ENCODE data around the gene ISG15.
"Not testable (repeated sequence)": the region's sequence is repeated elsewhere in the genome, so short reads cannot be mapped to it uniquely, and the experiment has no call there.

The ISG15 gene

DNA sequence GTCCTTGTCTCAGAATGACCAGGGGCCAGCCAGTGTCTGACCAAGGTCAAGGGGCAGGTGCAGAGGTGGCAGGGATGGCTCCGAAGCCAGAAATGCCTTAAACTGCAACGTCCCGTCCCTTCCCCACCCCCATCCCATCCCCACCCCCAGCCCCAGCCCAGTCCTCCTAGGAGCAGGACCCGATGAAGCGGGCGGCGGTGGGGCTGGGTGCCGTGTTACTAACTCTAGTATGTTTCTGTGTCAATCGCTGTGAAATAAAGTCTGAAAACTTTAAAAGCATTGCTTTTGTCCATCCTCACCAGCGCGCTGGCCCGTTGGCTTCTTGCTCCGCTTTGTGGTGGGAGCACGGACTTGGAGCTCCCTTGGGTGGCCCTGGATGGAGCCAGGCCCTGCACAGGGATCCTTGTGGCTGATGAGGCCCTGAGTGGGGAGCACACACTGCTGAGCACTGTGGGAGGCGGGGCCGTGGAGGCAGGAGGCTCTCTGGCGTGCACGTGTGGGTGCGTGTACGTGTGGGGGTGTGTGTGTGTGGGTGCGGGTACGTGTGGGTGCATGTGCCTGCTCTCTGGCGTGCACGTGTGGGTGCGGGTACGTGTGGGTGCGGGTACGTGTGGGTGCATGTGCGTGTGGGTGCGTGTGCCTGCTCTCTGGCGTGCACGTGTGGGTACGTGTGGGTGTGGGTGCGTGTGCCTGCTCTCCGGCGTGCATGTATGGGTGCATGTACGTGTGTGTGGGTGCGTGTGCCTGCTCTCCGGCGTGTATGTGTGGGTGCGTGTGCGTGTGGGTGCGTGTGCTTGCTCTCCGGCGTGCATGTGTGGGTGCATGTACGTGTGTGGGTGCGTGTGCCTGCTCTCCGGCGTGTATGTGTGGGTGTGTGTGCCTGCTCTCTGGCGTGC, 42.8 kb downstream of the ISG15 start:
- Histone ChIP-seq H2BK5ac (ENCODE audit: low read depth, low read length, poor library complexity) (no peak overlapping the region), H3K79me1 (ENCODE audit: low read length) (peaks cover 5% of the 10 kb centered on the region)
- WGBS (ENCODE audit: extremely low coverage, insufficient coverage, insufficient read length) = no CpG with 5 or more reads among the region's 50 CpGs

DNA sequence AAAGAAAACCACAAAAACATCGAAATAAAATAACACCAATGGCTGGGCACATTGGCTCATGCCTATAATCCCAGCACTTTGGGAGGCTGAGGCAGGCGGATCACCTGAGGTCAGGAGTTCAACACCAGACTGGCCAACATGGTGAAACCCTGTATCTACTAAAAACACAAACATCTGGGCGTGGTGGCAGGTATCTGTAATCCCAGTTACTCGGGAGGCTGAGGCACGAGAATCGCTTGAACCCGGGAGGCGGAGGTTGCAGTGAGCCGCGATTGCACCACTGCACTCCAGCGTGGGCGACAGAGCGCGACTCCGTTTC, 44.4 kb downstream of the ISG15 start:
- not testable (repeated sequence) for H3K4ac ChIP-seq (ENCODE audit: low read depth, low read length); H3K18ac ChIP-seq (ENCODE audit: low read length); H3K14ac ChIP-seq (ENCODE audit: low read length); H2BK120ac ChIP-seq (ENCODE audit: insufficient read depth, low read length, poor library complexity); H2AFZ ChIP-seq (ENCODE audit: insufficient read depth, low read length, poor library complexity); H3K4me3 ChIP-seq (ENCODE audit: low read depth, low read length); H3K9ac ChIP-seq (ENCODE audit: low read length); H4K91ac ChIP-seq (ENCODE audit: low read depth, low read length); H3K27ac ChIP-seq (ENCODE audit: low read depth, low read length); H3K79me2 ChIP-seq (ENCODE audit: control insufficient read depth, insufficient read depth, low read length, poor library complexity); H2BK12ac ChIP-seq (ENCODE audit: low read length); H2BK5ac ChIP-seq (ENCODE audit: low read depth, low read length, poor library complexity); H4K12ac ChIP-seq (ENCODE audit: low read depth, low read length); H4K8ac ChIP-seq (ENCODE audit: low read depth, low read length); H2AK5ac ChIP-seq (ENCODE audit: low read length); DNase-seq; H3K4me2 ChIP-seq (ENCODE audit: low read length); H3K27me3 ChIP-seq (ENCODE audit: insufficient read depth, low read length); H3K79me1 ChIP-seq (ENCODE audit: low read length); H3K23ac ChIP-seq (ENCODE audit: low read length)
- Histone ChIP-seq H3K9me3 (ENCODE audit: insufficient read depth, low read depth, low read length) (peaks cover 14% of the 10 kb centered on the region), H3K36me3 (ENCODE audit: control insufficient read depth in 1 of 2, insufficient read depth in 2 of 2, low read length in 2 of 2) (peaks cover 23 to 32% of the 10 kb centered on the region in 2 experiments), H3K4me1 (ENCODE audit: control insufficient read depth in 1 of 2, insufficient read depth in 2 of 2, low read length in 2 of 2) (peaks cover 11 to 16% of the 10 kb centered on the region in 2 experiments)
- WGBS (ENCODE audit: extremely low coverage, insufficient coverage, insufficient read length) = no CpG with 5 or more reads among the region's 15 CpGs

More for the DNA sequence above, 42.8 kb downstream of the ISG15 start:
- H4K8ac ChIP-seq (ENCODE audit: low read depth, low read length) = no peak overlapping the region
- H2AK5ac ChIP-seq (ENCODE audit: low read length) = no peak overlapping the region
- H3K4me1 ChIP-seq (ENCODE audit: control insufficient read depth in 1 of 2, insufficient read depth in 2 of 2, low read length in 2 of 2) = peaks cover 8 to 13% of the 10 kb centered on the region in 2 experiments
- no peak overlapping the region for H3K18ac ChIP-seq (ENCODE audit: low read length)
- peaks cover 37 to 48% of the 10 kb centered on the region in 2 experiments for H3K36me3 ChIP-seq (ENCODE audit: control insufficient read depth in 1 of 2, insufficient read depth in 2 of 2, low read length in 2 of 2)
- peaks cover 18% of the 10 kb centered on the region for H3K9me3 ChIP-seq (ENCODE audit: insufficient read depth, low read depth, low read length)
- H2BK12ac ChIP-seq (ENCODE audit: low read length) = no peak overlapping the region
- no peak for DNase-seq
- H3K79me2 ChIP-seq (ENCODE audit: control insufficient read depth, insufficient read depth, low read length, poor library complexity) = no peaks in the 10 kb centered on the region
- no peak overlapping the region for H2AFZ ChIP-seq (ENCODE audit: insufficient read depth, low read length, poor library complexity)
- no peak overlapping the region for H3K27ac ChIP-seq (ENCODE audit: low read depth, low read length)
- no peak overlapping the region for H3K14ac ChIP-seq (ENCODE audit: low read length)
- H4K91ac ChIP-seq (ENCODE audit: low read depth, low read length) = no peak overlapping the region
- no peak overlapping the region for H3K9ac ChIP-seq (ENCODE audit: low read length)
- H3K4me2 ChIP-seq (ENCODE audit: low read length) = no peak overlapping the region
- no peak overlapping the region for H2BK120ac ChIP-seq (ENCODE audit: insufficient read depth, low read length, poor library complexity)
- H4K12ac ChIP-seq (ENCODE audit: low read depth, low read length) = no peak overlapping the region
- H3K27me3 ChIP-seq (ENCODE audit: insufficient read depth, low read length) = peaks cover 10% of the 10 kb centered on the region
- no peak overlapping the region for H3K23ac ChIP-seq (ENCODE audit: low read length)
- H3K4me3 ChIP-seq (ENCODE audit: low read depth, low read length) = peak overlapping the region; percentile 67
- no peak overlapping the region for H3K4ac ChIP-seq (ENCODE audit: low read depth, low read length)

DNA sequence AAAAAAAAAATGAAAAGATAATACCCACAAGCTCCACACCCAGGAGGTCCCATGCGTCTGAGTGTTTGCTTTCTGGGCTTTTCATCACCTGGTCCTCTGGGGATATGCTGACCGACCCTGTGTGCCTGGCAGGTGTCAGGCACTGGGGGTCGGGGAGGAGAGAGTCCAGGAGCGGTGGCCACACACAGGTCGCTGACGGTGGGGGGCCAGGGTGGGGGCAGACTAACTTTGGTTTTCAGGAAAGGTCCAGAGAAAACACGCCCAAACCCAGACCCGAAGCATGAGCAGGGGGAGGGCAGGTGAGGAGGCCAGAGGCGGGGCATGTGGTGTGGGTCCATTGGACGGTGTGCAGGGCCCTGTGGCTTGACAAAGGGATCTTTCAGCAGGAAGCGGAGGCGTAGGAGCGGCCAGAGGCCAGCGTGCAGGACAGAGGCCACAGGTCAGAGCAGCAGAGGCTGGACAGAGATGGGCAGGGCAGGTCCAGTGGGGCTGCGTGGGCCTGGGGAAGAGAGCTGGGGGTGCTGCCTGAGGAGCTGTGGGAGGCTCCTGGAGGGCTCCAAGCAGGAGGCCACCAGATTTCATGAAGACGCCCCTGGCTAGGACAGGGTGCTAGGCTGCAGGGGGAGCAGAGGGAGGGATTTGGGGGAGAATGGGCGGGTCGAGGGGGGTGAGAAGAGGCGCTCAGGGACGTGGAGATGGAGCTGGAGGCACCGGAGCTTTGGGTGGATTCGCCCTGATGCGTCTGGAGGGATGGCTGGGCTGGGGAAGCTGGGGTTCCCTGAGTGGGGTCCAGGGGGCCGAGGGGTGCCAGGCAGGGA, 45.0 kb downstream of the ISG15 start:
- no peak overlapping the region for H3K23ac ChIP-seq (ENCODE audit: low read length)
- H3K4me2 ChIP-seq (ENCODE audit: low read length) = peak overlapping the region; percentile 78
- no peak overlapping the region for H3K9ac ChIP-seq (ENCODE audit: low read length)
- peaks cover 11 to 17% of the 10 kb centered on the region in 2 experiments for H3K4me1 ChIP-seq (ENCODE audit: control insufficient read depth in 1 of 2, insufficient read depth in 2 of 2, low read length in 2 of 2)
- no peak overlapping the region for H2BK12ac ChIP-seq (ENCODE audit: low read length)
- H3K14ac ChIP-seq (ENCODE audit: low read length) = no peak overlapping the region
- H4K12ac ChIP-seq (ENCODE audit: low read depth, low read length) = no peak overlapping the region
- no peak overlapping the region for H3K18ac ChIP-seq (ENCODE audit: low read length)
- no peak for DNase-seq
- H3K79me2 ChIP-seq (ENCODE audit: control insufficient read depth, insufficient read depth, low read length, poor library complexity) = no peaks in the 10 kb centered on the region
- H3K4me3 ChIP-seq (ENCODE audit: low read depth, low read length) = no peak overlapping the region
- peaks cover 10% of the 10 kb centered on the region for H3K27me3 ChIP-seq (ENCODE audit: insufficient read depth, low read length)
- WGBS (ENCODE audit: extremely low coverage, insufficient coverage, insufficient read length) = no CpG with 5 or more reads among the region's 24 CpGs
- no peak overlapping the region for H2AK5ac ChIP-seq (ENCODE audit: low read length)
- H3K4ac ChIP-seq (ENCODE audit: low read depth, low read length) = no peak overlapping the region
- no peak overlapping the region for H4K8ac ChIP-seq (ENCODE audit: low read depth, low read length)
- peaks cover 9% of the 10 kb centered on the region for H3K9me3 ChIP-seq (ENCODE audit: insufficient read depth, low read depth, low read length)
- no peak overlapping the region for H3K27ac ChIP-seq (ENCODE audit: low read depth, low read length)
- peaks cover 5% of the 10 kb centered on the region for H3K79me1 ChIP-seq (ENCODE audit: low read length)
- H3K36me3 ChIP-seq (ENCODE audit: control insufficient read depth in 1 of 2, insufficient read depth in 2 of 2, low read length in 2 of 2) = peaks cover 22 to 26% of the 10 kb centered on the region in 2 experiments
- no peak overlapping the region for H2BK5ac ChIP-seq (ENCODE audit: low read depth, low read length, poor library complexity)
- no peak overlapping the region for H2AFZ ChIP-seq (ENCODE audit: insufficient read depth, low read length, poor library complexity)
- no peak overlapping the region for H4K91ac ChIP-seq (ENCODE audit: low read depth, low read length)
- no peak overlapping the region for H2BK120ac ChIP-seq (ENCODE audit: insufficient read depth, low read length, poor library complexity)

DNA sequence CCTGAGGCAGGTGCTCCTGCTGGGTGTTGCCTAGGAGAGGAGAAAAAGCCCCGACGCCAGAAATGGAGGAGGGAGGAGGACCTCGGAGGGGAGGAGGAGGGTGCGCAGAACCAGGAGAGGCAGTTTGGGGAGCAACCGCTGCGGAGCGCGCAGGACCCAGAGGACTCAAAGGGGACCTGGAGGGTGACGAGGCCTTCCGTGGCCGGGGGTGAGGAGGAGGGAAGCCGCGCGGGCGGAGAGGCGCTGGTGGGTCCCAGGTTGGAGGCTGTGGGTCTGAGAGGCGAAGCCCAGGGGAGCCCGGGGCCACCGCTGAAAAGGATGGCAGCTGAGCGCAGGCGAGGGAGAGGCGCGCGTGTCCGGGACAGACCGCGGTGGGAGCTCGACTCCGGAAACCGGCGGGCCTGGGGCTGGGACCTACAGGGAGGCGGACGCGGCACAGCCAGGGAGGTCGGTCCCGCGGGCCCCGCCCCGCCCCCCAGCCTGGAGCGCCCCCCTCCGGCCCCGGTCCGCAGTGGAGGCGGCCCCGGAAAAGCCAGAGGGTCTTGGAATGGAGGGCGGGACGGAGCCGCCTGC, 45.7 kb downstream of the ISG15 start:
- H3K4me1 ChIP-seq (ENCODE audit: control insufficient read depth in 1 of 2, insufficient read depth in 2 of 2, low read length in 2 of 2) = peaks cover 18 to 24% of the 10 kb centered on the region in 2 experiments
- H4K12ac ChIP-seq (ENCODE audit: low read depth, low read length) = no peak overlapping the region
- DNase-seq = no peak
- H2BK12ac ChIP-seq (ENCODE audit: low read length) = no peak overlapping the region
- H4K8ac ChIP-seq (ENCODE audit: low read depth, low read length) = peak overlapping the region; percentile 50
- H3K4me2 ChIP-seq (ENCODE audit: low read length) = peak overlapping the region; percentile 78
- no peak overlapping the region for H2AFZ ChIP-seq (ENCODE audit: insufficient read depth, low read length, poor library complexity)
- no peaks in the 10 kb centered on the region for H3K79me2 ChIP-seq (ENCODE audit: control insufficient read depth, insufficient read depth, low read length, poor library complexity)
- no peak overlapping the region for H3K23ac ChIP-seq (ENCODE audit: low read length)
- H3K4ac ChIP-seq (ENCODE audit: low read depth, low read length) = no peak overlapping the region
- peak overlapping the region; percentile 60 for H4K91ac ChIP-seq (ENCODE audit: low read depth, low read length)
- H2AK5ac ChIP-seq (ENCODE audit: low read length) = no peak overlapping the region
- H3K9ac ChIP-seq (ENCODE audit: low read length) = no peak overlapping the region
- no peak overlapping the region for H2BK5ac ChIP-seq (ENCODE audit: low read depth, low read length, poor library complexity)
- no CpG with 5 or more reads among the region's 48 CpGs for WGBS (ENCODE audit: extremely low coverage, insufficient coverage, insufficient read length)
- peaks cover 7% of the 10 kb centered on the region for H3K79me1 ChIP-seq (ENCODE audit: low read length)
- peak overlapping the region; percentile 51 for H3K18ac ChIP-seq (ENCODE audit: low read length)
- H3K9me3 ChIP-seq (ENCODE audit: insufficient read depth, low read depth, low read length) = peaks cover 9% of the 10 kb centered on the region
- peaks cover 14 to 19% of the 10 kb centered on the region in 2 experiments for H3K36me3 ChIP-seq (ENCODE audit: control insufficient read depth in 1 of 2, insufficient read depth in 2 of 2, low read length in 2 of 2)
- no peak overlapping the region for H3K27ac ChIP-seq (ENCODE audit: low read depth, low read length)
- H2BK120ac ChIP-seq (ENCODE audit: insufficient read depth, low read length, poor library complexity) = no peak overlapping the region
- H3K27me3 ChIP-seq (ENCODE audit: insufficient read depth, low read length) = peaks cover 10% of the 10 kb centered on the region
- peak overlapping the region; percentile 16 for H3K14ac ChIP-seq (ENCODE audit: low read length)
- peak overlapping the region; percentile 51 for H3K4me3 ChIP-seq (ENCODE audit: low read depth, low read length)
